GM19468 (cell line): ENCODE measurements around the gene ARHGAP24.

Experiments
- ATAC-seq: cut with Tn5 transposase; IDR thresholded peaks from one replicate; pipeline ENCODE4 v1.9.1; 2021; ENCODE audit warnings: mild to moderate bottlenecking, moderate library complexity, moderate number of reproducible peaks; ENCODE audit not compliant: unreplicated experiment; ENCODE audit errors: extremely low read depth

ARHGAP24 gene

GRCh38 chr4:85725721-85726170, 250.8 kb downstream of the ARHGAP24 start:
- ATAC-seq, result peak; percentile 60

GRCh38 chr4:85726555-85726954, 251.6 kb downstream of the ARHGAP24 start:
- no peak for ATAC-seq

GRCh38 chr4:85728464-85728863, 253.5 kb downstream of the ARHGAP24 start:
- no peak for ATAC-seq

GRCh38 chr4:85732124-85732523, 257.2 kb downstream of the ARHGAP24 start:
- no peak for ATAC-seq

- no peak for ATAC-seq
Observed at GRCh38 chr4:85733798-85734197, 258.8 kb downstream of the ARHGAP24 start.

GRCh38 chr4:85734424-85734831, 259.5 kb downstream of the ARHGAP24 start:
- ATAC-seq, result no peak

GRCh38 chr4:85736571-85736970, 261.6 kb downstream of the ARHGAP24 start:
- no peak for ATAC-seq

GRCh38 chr4:85737254-85737653, 262.3 kb downstream of the ARHGAP24 start:
- no peak for ATAC-seq

- ATAC-seq, result no peak
Observed at GRCh38 chr4:85738721-85739120, 263.8 kb downstream of the ARHGAP24 start.

GRCh38 chr4:85740431-85740861, 265.5 kb downstream of the ARHGAP24 start:
- no peak for ATAC-seq

GRCh38 chr4:85741381-85741780, 266.4 kb downstream of the ARHGAP24 start:
- no peak for ATAC-seq

- no peak for ATAC-seq
Observed at GRCh38 chr4:85741921-85742591, 267.1 kb downstream of the ARHGAP24 start.

GRCh38 chr4:85744950-85745349, 270.0 kb downstream of the ARHGAP24 start:
- ATAC-seq, result no peak

GRCh38 chr4:85745939-85746338, 271.0 kb downstream of the ARHGAP24 start:
- no peak for ATAC-seq

GRCh38 chr4:85747882-85748491, 273.0 kb downstream of the ARHGAP24 start:
- peak; percentile 65 for ATAC-seq

GRCh38 chr4:85748654-85749053, 273.7 kb downstream of the ARHGAP24 start:
- ATAC-seq, result no peak

GRCh38 chr4:85751866-85752265, 276.9 kb downstream of the ARHGAP24 start:
- ATAC-seq, result no peak

GRCh38 chr4:85755285-85755684, 280.3 kb downstream of the ARHGAP24 start:
- no peak for ATAC-seq

- ATAC-seq, result no peak
Observed at GRCh38 chr4:85756938-85757337, 282.0 kb downstream of the ARHGAP24 start.

GRCh38 chr4:85759388-85759787, 284.4 kb downstream of the ARHGAP24 start:
- no peak for ATAC-seq

- ATAC-seq, result no peak
Observed at GRCh38 chr4:85760511-85760910, 285.6 kb downstream of the ARHGAP24 start.
